Caco-2 (cell line): Measurements from ENCODE around the gene RALGPS1. TPM values are rescaled to one million over a fixed set of nuclear protein-coding genes. Genes with fewer than 3 reads are reported as not detected.

Source experiments
- BruUV-seq: library from RNA; stranded (reverse); fragments of 400-500 nt; replicated peaks from 2 replicates; lab custom pipeline; 2021; lab: Mats Ljungman, UMichigan
- CTCF ChIA-PET: fragments of 300-600 bp; sonication (Branson Sonifier 250); formaldehyde crosslinking; loops from one replicate; lab custom pipeline; 2022; ENCODE audit warnings: antibody characterized with exemption; lab: Charles Lee
- POLR2A ChIA-PET: fragments of 300-600 bp; sonication (Branson Sonifier 250); formaldehyde crosslinking; loops from one replicate; lab custom pipeline; 2022; ENCODE audit warnings: antibody characterized with exemption; lab: Charles Lee
- DNase-seq, 2 experiments: peaks; one replicate each; pipeline versions ENCODE4 v3.0.0 to v3.0.0-alpha.2; 2020 to 2022
- H3K27me3 ChIP-seq: replicated peaks from 2 replicates; pipeline ENCODE4 v1.6.0; 2011; ENCODE audit warnings: low read length; ENCODE audit not compliant: control insufficient read depth, insufficient read depth
- H3K36me3 ChIP-seq: 2 replicates; pipeline ENCODE4 v1.5.1; 2011; ENCODE audit warnings: low read length; ENCODE audit not compliant: control insufficient read depth, insufficient read depth
- H3K4me1 ChIP-seq: fragments of 250-450 bp; sonication (Bioruptor Pico); 2 replicates; pipeline ENCODE4 v1.5.1; 2020; ENCODE audit warnings: mild to moderate bottlenecking
- H3K4me3 ChIP-seq: 2 replicates; pipeline ENCODE4 v1.5.1; 2011; ENCODE audit warnings: low read depth, mild to moderate bottlenecking, control low read depth, low read length
- H3K9me3 ChIP-seq: fragments of 250-450 bp; sonication (Bioruptor Pico); 2 replicates; pipeline ENCODE4 v1.5.1; 2020; ENCODE audit warnings: mild to moderate bottlenecking, moderate library complexity
- H3K27ac Mint-ChIP-seq: one replicate; pipeline ENCODE4 v1.8.0; 2022; ENCODE audit warnings: mixed read lengths; ENCODE audit not compliant: unreplicated experiment
- H3K27me3 Mint-ChIP-seq: one replicate; pipeline ENCODE4 v1.8.0; 2022; ENCODE audit warnings: mixed read lengths; ENCODE audit not compliant: insufficient read depth, unreplicated experiment
- H3K36me3 Mint-ChIP-seq: one replicate; pipeline ENCODE4 v1.8.0; 2022; ENCODE audit warnings: mild to moderate bottlenecking, mixed read lengths; ENCODE audit not compliant: insufficient read depth, unreplicated experiment
- H3K4me1 Mint-ChIP-seq: one replicate; pipeline ENCODE4 v1.8.0; 2022; ENCODE audit warnings: low read depth, mixed read lengths; ENCODE audit not compliant: unreplicated experiment
- H3K4me3 Mint-ChIP-seq: one replicate; pipeline ENCODE4 v1.8.0; 2022; ENCODE audit warnings: mild to moderate bottlenecking, moderate library complexity, mixed read lengths; ENCODE audit not compliant: unreplicated experiment
- H3K9me3 Mint-ChIP-seq: one replicate; pipeline ENCODE4 v1.8.0; 2022; ENCODE audit warnings: mixed read lengths; ENCODE audit not compliant: unreplicated experiment
- CTCF ChIP-seq, 2 experiments: fragments of 200-600 bp in 1 of 2; IDR thresholded peaks; 1 replicate in 1 of 2; 2 replicates in 1 of 2; pipeline versions ENCODE4 v1.5.1 to v1.8.0; 2011 to 2022; ENCODE audit warnings: antibody characterized with exemption in 1 of 2, control low read depth in 1 of 2, inconsistent platforms in 1 of 2, low read depth in 1 of 2, low read length in 1 of 2, mild to moderate bottlenecking in 1 of 2, moderate library complexity in 1 of 2; ENCODE audit not compliant: insufficient read depth in 1 of 2, severe bottlenecking in 1 of 2, unreplicated experiment in 1 of 2
- intact Hi-C: fragments of 100-400 bp; cut with micrococcal nuclease; formaldehyde crosslinking; loops from one replicate; pipeline ENCODE4 v1.10.0; 2022; ENCODE audit not compliant: unreplicated experiment
- total RNA-seq: library from RNA; stranded (reverse); gene quantifications from 2 replicates; pipeline ENCODE4 v1.2.3, GENCODE V29; 2022

RALGPS1 gene
- total RNA-seq, 1 experiment from 2014 or later, result 41.5 TPM

- Histone ChIP-seq H3K36me3 (no peaks in the 10 kb centered on the region), H3K9me3 (no peaks in the 10 kb centered on the region), H3K4me1 (no peaks in the 10 kb centered on the region), H3K4me3 (no peak overlapping the region), H3K27me3 (no peaks in the 10 kb centered on the region)
- intact Hi-C loops, result no loop called here
- Mint-ChIP-seq H3K4me1 (no peaks in the 10 kb centered on the region), H3K36me3 (no peaks in the 10 kb centered on the region), H3K27me3 (no peaks in the 10 kb centered on the region), H3K9me3 (no peaks in the 10 kb centered on the region), H3K27ac (no peak overlapping the region), H3K4me3 (no peak overlapping the region)
- BruUV-seq, result no TSS peak
- TF ChIP-seq CTCF (IDR thresholded peaks at IDR 0.05; ENCODE audit: insufficient read depth in 1 of 2, low read depth in 1 of 2, low read length in 1 of 2, severe bottlenecking in 1 of 2, unreplicated experiment in 1 of 2), result no peak
- DNase-seq, result no peak
- POLR2A ChIA-PET, result no interaction called here
- CTCF ChIA-PET, result no interaction called here
Measured at GRCh38 chr9:127004946-127005769, 90.6 kb downstream of the RALGPS1 start.

GRCh38 chr9:127005770-127006314 lies 91.3 kb downstream of the RALGPS1 start:
- POLR2A ChIA-PET, result no interaction called here
- Mint-ChIP-seq H3K9me3 (no peaks in the 10 kb centered on the region), H3K4me1 (no peaks in the 10 kb centered on the region), H3K27me3 (no peaks in the 10 kb centered on the region), H3K4me3 (no peak overlapping the region), H3K36me3 (no peaks in the 10 kb centered on the region), H3K27ac (no peak overlapping the region)
- TF ChIP-seq CTCF (IDR thresholded peaks at IDR 0.05; ENCODE audit: insufficient read depth in 1 of 2, low read depth in 1 of 2, low read length in 1 of 2, severe bottlenecking in 1 of 2, unreplicated experiment in 1 of 2), result no peak
- DNase-seq, result no peak
- H3K4me3 ChIP-seq, result no peak overlapping the region
- no peaks in the 10 kb centered on the region for H3K4me1 ChIP-seq
- no peaks in the 10 kb centered on the region for H3K9me3 ChIP-seq
- no peaks in the 10 kb centered on the region for H3K36me3 ChIP-seq
- CTCF ChIA-PET, result no interaction called here
- intact Hi-C loops, result no loop called here
- BruUV-seq, result no TSS peak
- H3K27me3 ChIP-seq, result no peaks in the 10 kb centered on the region

DNA sequence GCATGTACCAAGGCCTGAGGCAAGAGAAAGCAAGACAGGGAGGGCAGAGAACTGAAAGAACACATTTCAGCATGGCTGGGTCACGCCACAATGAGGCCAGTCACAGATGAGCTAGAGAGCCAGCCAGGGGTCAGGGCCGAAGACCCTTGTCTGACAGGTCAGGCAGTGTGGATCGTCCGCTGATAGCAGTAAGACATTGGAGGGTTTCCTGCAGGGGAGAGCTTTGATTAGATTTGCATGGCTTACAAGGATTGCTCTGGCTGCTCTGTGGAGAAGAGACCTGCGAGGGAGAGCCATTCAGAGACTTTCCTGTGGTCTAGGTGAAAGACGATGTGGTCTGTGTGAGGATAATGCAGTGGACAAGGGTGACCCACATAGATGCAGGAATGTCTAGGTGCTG lies 93.1 kb downstream of the RALGPS1 start:
- Histone ChIP-seq H3K36me3 (no peaks in the 10 kb centered on the region), H3K4me1 (no peaks in the 10 kb centered on the region), H3K4me3 (no peak overlapping the region), H3K9me3 (no peaks in the 10 kb centered on the region), H3K27me3 (no peaks in the 10 kb centered on the region)
- intact Hi-C loops, result no loop called here
- TF ChIP-seq CTCF (IDR thresholded peaks at IDR 0.05; ENCODE audit: insufficient read depth in 1 of 2, low read depth in 1 of 2, low read length in 1 of 2, severe bottlenecking in 1 of 2, unreplicated experiment in 1 of 2), result no peak
- no TSS peak for BruUV-seq
- Mint-ChIP-seq H3K27ac (no peak overlapping the region), H3K27me3 (no peaks in the 10 kb centered on the region), H3K36me3 (no peaks in the 10 kb centered on the region), H3K4me3 (no peak overlapping the region), H3K4me1 (no peaks in the 10 kb centered on the region), H3K9me3 (no peaks in the 10 kb centered on the region)
- CTCF ChIA-PET, result no interaction called here
- DNase-seq, result no peak
- POLR2A ChIA-PET, result no interaction called here
